ENCODE results near the gene TRIM36.

TRIM36 gene

GRCh38 chr5:115194676-115195075, 25.0 kb upstream of the TRIM36 start:
- TF ChIP-seq TAF1 (IDR thresholded peaks at IDR 0.05; ENCODE audit: borderline replicate concordance, insufficient read depth, low read length) = no peak
- TF ChIP-seq SIN3A (IDR thresholded peaks at IDR 0.05; ENCODE audit: borderline replicate concordance, insufficient read depth, low read length) = no peak

DNA sequence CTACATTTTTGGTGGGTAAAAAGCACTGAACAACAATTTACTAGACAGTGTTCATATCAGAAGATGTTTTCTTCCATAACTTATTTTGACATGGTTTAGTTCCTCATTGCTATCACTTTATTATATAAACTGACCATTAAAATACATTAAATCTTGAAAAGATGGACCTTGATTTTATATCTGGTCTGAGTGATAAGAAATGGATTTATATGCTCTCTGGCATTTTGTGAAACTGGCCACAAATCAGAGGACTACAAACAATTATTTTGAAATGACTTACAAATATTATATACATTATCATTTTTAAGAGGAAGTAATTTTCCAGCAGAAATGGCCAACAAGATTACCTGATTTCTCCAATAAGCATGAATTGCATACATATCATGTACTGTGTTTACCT, 23.6 kb upstream of the TRIM36 start:
- TF ChIP-seq FOXP2 (optimal IDR thresholded peaks at IDR 0.05; ENCODE audit: borderline replicate concordance, extremely low read depth, extremely low read length, insufficient read depth) (no peak), SIN3A (IDR thresholded peaks at IDR 0.05; ENCODE audit: borderline replicate concordance, insufficient read depth, low read length) (no peak), TAF1 (IDR thresholded peaks at IDR 0.05; ENCODE audit: borderline replicate concordance, insufficient read depth, low read length) (no peak)

DNA sequence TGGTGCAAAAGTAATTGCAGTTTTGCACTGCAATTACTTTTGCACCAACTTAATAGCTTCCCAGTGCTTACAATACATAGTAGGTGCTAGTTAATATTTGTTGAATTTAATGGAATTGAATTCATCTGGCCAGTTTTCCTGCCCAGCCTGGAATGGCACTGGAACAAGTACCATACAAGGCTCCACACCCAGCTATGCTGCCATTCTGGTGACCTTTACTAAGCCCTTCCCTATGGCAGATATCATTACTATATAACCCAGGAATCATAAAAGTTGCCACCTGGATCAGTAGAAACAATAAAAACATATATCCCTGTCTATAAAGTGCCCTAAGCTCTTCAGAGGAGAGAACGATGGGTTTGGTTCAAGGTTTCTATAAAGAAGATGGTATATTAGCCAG, 22.4 kb upstream of the TRIM36 start:
- no peak for TF ChIP-seq FOXP2 (optimal IDR thresholded peaks at IDR 0.05; ENCODE audit: borderline replicate concordance, extremely low read depth, extremely low read length, insufficient read depth)
- TF ChIP-seq REST (IDR thresholded peaks at IDR 0.05; ENCODE audit: insufficient read depth in 1 of 2, low read depth in 2 of 2, low read length in 2 of 2) = no peak
- no peak for TF ChIP-seq SIN3A (IDR thresholded peaks at IDR 0.05; ENCODE audit: borderline replicate concordance, insufficient read depth, low read length)
- TF ChIP-seq TAF1 (IDR thresholded peaks at IDR 0.05; ENCODE audit: borderline replicate concordance, insufficient read depth, low read length) = no peak
- TF ChIP-seq POLR2AphosphoS5 (IDR thresholded peaks at IDR 0.05; ENCODE audit: low read depth, low read length) = no peak

GRCh38 chr5:115191474-115192031, 21.8 kb upstream of the TRIM36 start:
- TF ChIP-seq SIN3A (IDR thresholded peaks at IDR 0.05; ENCODE audit: borderline replicate concordance, insufficient read depth, low read length) = no peak
- no peak for TF ChIP-seq POLR2AphosphoS5 (IDR thresholded peaks at IDR 0.05; ENCODE audit: low read depth, low read length)
- no peak for TF ChIP-seq TAF1 (IDR thresholded peaks at IDR 0.05; ENCODE audit: borderline replicate concordance, insufficient read depth, low read length)
- no peak for TF ChIP-seq FOXP2 (optimal IDR thresholded peaks at IDR 0.05; ENCODE audit: borderline replicate concordance, extremely low read depth, extremely low read length, insufficient read depth)
- TF ChIP-seq REST (IDR thresholded peaks at IDR 0.05; ENCODE audit: insufficient read depth in 1 of 2, low read depth in 2 of 2, low read length in 2 of 2) = no peak

- no peak for TF ChIP-seq TAF1 (IDR thresholded peaks at IDR 0.05; ENCODE audit: borderline replicate concordance, insufficient read depth, low read length)
Observed at GRCh38 chr5:115190388-115190787, 20.7 kb upstream of the TRIM36 start.

GRCh38 chr5:115189866-115190265, 20.2 kb upstream of the TRIM36 start:
- TF ChIP-seq REST (IDR thresholded peaks at IDR 0.05; ENCODE audit: insufficient read depth in 1 of 2, low read depth in 2 of 2, low read length in 2 of 2) (no peak), TAF1 (IDR thresholded peaks at IDR 0.05; ENCODE audit: borderline replicate concordance, insufficient read depth, low read length) (no peak), FOXP2 (optimal IDR thresholded peaks at IDR 0.05; ENCODE audit: borderline replicate concordance, extremely low read depth, extremely low read length, insufficient read depth) (no peak), POLR2AphosphoS5 (IDR thresholded peaks at IDR 0.05; ENCODE audit: low read depth, low read length) (no peak), SIN3A (IDR thresholded peaks at IDR 0.05; ENCODE audit: borderline replicate concordance, insufficient read depth, low read length) (no peak)

DNA sequence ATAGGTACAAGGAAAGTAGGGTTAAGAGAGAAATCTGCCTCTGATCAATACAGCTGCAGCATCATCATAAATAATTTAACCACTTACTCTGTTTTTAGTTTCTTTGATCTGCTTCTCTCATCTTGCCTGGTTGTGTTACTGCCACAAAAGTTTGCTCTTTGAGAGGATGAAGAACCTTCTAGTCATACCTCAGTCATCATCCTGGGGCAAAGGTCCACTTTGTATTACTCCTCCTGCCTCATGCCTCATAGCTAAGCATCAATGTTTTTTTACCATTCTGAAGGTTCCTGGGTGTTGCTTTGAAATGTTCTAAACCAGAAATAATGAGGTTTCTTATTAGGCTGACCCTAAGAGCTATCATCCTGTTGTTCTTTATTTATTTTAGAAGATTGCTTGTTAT, 17.1 kb upstream of the TRIM36 start:
- TF ChIP-seq TAF1 (IDR thresholded peaks at IDR 0.05; ENCODE audit: borderline replicate concordance, insufficient read depth, low read length) (no peak), SIN3A (IDR thresholded peaks at IDR 0.05; ENCODE audit: borderline replicate concordance, insufficient read depth, low read length) (no peak), POLR2AphosphoS5 (IDR thresholded peaks at IDR 0.05; ENCODE audit: low read depth, low read length) (no peak), FOXP2 (optimal IDR thresholded peaks at IDR 0.05; ENCODE audit: borderline replicate concordance, extremely low read depth, extremely low read length, insufficient read depth) (no peak), REST (IDR thresholded peaks at IDR 0.05; ENCODE audit: insufficient read depth in 1 of 2, low read depth in 2 of 2, low read length in 2 of 2) (no peak)
